ENCODE measurements around the gene UBE2D3.

GRCh38 chr4:102828497-102828808 is 1.1 kb upstream of the UBE2D3 start:
- TF ChIP-seq POLR2A (IDR thresholded peaks at IDR 0.05; ENCODE audit: low read depth, low read length) (no peak; the same call in 1 of the 2 replicates), CEBPB (IDR thresholded peaks at IDR 0.05; ENCODE audit: low read depth, low read length) (no peak), CTCF (conservative IDR thresholded peaks at IDR 0.05; ENCODE audit: low read depth, low read length) (no peak), FOS (IDR thresholded peaks at IDR 0.05; ENCODE audit: low read depth, low read length) (no peak), USF2 (IDR thresholded peaks at IDR 0.05; ENCODE audit: low read depth, low read length) (no peak), SMC3 (IDR thresholded peaks at IDR 0.05; ENCODE audit: low read depth, low read length) (no peak), MAZ (IDR thresholded peaks at IDR 0.05; ENCODE audit: borderline replicate concordance, low read depth, low read length) (no peak), RAD21 (IDR thresholded peaks at IDR 0.05; ENCODE audit: low read length) (0 out of 2 replicates have a peak, but pooled peaks have one; percentile 21), MAFK (IDR thresholded peaks at IDR 0.05; ENCODE audit: low read depth, low read length) (no peak), MXI1 (IDR thresholded peaks at IDR 0.05; ENCODE audit: borderline replicate concordance, low read depth, low read length) (no peak), RCOR1 (IDR thresholded peaks at IDR 0.05; ENCODE audit: insufficient replicate concordance, low read length) (no peak), NFE2L2 (IDR thresholded peaks at IDR 0.05; ENCODE audit: low read depth, low read length) (no peak), BHLHE40 (IDR thresholded peaks at IDR 0.05; ENCODE audit: low read depth, low read length) (no peak)
- TF ChIP-seq, protein P1, sequence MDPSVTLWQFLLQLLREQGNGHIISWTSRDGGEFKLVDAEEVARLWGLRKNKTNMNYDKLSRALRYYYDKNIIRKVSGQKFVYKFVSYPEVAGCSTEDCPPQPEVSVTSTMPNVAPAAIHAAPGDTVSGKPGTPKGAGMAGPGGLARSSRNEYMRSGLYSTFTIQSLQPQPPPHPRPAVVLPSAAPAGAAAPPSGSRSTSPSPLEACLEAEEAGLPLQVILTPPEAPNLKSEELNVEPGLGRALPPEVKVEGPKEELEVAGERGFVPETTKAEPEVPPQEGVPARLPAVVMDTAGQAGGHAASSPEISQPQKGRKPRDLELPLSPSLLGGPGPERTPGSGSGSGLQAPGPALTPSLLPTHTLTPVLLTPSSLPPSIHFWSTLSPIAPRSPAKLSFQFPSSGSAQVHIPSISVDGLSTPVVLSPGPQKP (IDR thresholded peaks at IDR 0.05; ENCODE audit: borderline replicate concordance, low read depth, low read length) = no peak

Data from IMR-90 (cell line).